Measurements from ENCODE around the gene CLCF1.

CLCF1 gene

GRCh38 chr11:67407688-67408163 is 34.3 kb upstream of the CLCF1 start:
- no peak for TF ChIP-seq CTCF (IDR thresholded peaks at IDR 0.05; ENCODE audit: borderline replicate concordance, insufficient read depth, low read depth, low read length)
- H3K4me3 ChIP-seq (ENCODE audit: low read depth, low read length), result no peak overlapping the region

- H3K4me3 ChIP-seq (ENCODE audit: low read depth, low read length), result no peak overlapping the region
- no peak for TF ChIP-seq CTCF (IDR thresholded peaks at IDR 0.05; ENCODE audit: borderline replicate concordance, insufficient read depth, low read depth, low read length)
These were observed 33.7 kb upstream of the CLCF1 start for GRCh38 chr11:67406969-67407687.

GRCh38 chr11:67406420-67406968 is 33.1 kb upstream of the CLCF1 start:
- no peak for TF ChIP-seq CTCF (IDR thresholded peaks at IDR 0.05; ENCODE audit: borderline replicate concordance, insufficient read depth, low read depth, low read length)
- H3K4me3 ChIP-seq (ENCODE audit: low read depth, low read length), result no peak overlapping the region

GRCh38 chr11:67405688-67406339 is 32.4 kb upstream of the CLCF1 start:
- no peak overlapping the region for H3K4me3 ChIP-seq (ENCODE audit: low read depth, low read length)

GRCh38 chr11:67405196-67405567 is 31.8 kb upstream of the CLCF1 start:
- peak overlapping the region; percentile 58 for H3K4me3 ChIP-seq (ENCODE audit: low read depth, low read length)
- TF ChIP-seq CTCF (IDR thresholded peaks at IDR 0.05; ENCODE audit: borderline replicate concordance, insufficient read depth, low read depth, low read length), result no peak

More at GRCh38 chr11:67405688-67406339, 32.4 kb upstream of the CLCF1 start:
- TF ChIP-seq CTCF (IDR thresholded peaks at IDR 0.05; ENCODE audit: borderline replicate concordance, insufficient read depth, low read depth, low read length), result no peak

GRCh38 chr11:67404515-67405195 is 31.3 kb upstream of the CLCF1 start:
- H3K4me3 ChIP-seq (ENCODE audit: low read depth, low read length), result peak overlapping the region; percentile 58
- TF ChIP-seq CTCF (IDR thresholded peaks at IDR 0.05; ENCODE audit: borderline replicate concordance, insufficient read depth, low read depth, low read length), result no peak

- peak overlapping the region; percentile 58 for H3K4me3 ChIP-seq (ENCODE audit: low read depth, low read length)
These were observed 29.7 kb upstream of the CLCF1 start for GRCh38 chr11:67403085-67403484.

- peak overlapping the region; percentile 46 for H3K4me3 ChIP-seq (ENCODE audit: low read depth, low read length)
These were observed 28.9 kb upstream of the CLCF1 start for GRCh38 chr11:67402192-67402839.

Data from GM12875 (cell line).